ENCODE data around the gene GPRC5D.

DNA sequence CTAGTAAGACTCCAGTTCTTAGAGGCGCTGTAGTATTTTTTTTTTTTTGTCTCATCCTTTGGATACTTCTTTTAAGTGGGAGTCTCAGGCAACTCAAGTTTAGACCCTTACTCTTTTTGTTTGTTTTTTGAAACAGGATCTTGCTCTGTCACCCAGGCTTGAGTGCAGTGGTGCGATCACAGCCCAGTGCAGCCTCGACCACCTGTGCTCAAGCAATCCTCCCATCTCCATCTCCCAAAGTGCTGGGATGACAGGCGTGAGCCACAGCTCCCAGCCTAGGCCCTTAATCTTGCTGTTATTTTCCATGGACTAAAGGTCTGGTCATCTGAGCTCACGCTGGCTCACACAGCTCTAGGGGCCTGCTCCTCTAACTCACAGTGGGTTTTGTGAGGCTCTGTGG lies 39.3 kb downstream of the GPRC5D start:
- TF ChIP-seq MYBL2 (CRISPR knock-in tag; IDR thresholded peaks at IDR 0.05) (no peak), CTCF (IDR thresholded peaks at IDR 0.05) (no peak)

Data from WTC11 (cell line).